RWPE2 (cell line): ENCODE data around the gene TTL.
"Not testable (repeated sequence)": the region's sequence is repeated elsewhere in the genome, so short reads cannot be mapped to it uniquely, and the experiment has no call there.

Experiments
- ATAC-seq: fragments of 200-7000 bp; cut with Tn5 transposase; 3 replicates; pipeline ENCODE4 v1.9.1; 2021; ENCODE audit warnings: low read depth
- DNase-seq: peaks from one replicate; pipeline ENCODE4 v3.0.0-alpha.2; 2020; ENCODE audit warnings: low spot score
- H3K27ac ChIP-seq: fragments of 450-650 bp; 2 replicates; pipeline ENCODE4 v1.5.1; 2017; ENCODE audit warnings: mild to moderate bottlenecking; ENCODE audit not compliant: poor library complexity, severe bottlenecking
- H3K27me3 ChIP-seq: fragments of 250-450 bp; sonication (Bioruptor Pico); 2 replicates; pipeline ENCODE4 v1.5.1; 2021; ENCODE audit warnings: mild to moderate bottlenecking, moderate library complexity; ENCODE audit not compliant: insufficient read depth, poor library complexity, severe bottlenecking
- H3K36me3 ChIP-seq: fragments of 250-450 bp; sonication (Bioruptor Pico); 2 replicates; pipeline ENCODE4 v1.5.1; 2020; ENCODE audit warnings: low read depth, mild to moderate bottlenecking, moderate library complexity
- H3K4me1 ChIP-seq: fragments of 250-450 bp; sonication (Bioruptor Pico); 2 replicates; pipeline ENCODE4 v1.5.1; 2021; ENCODE audit warnings: mild to moderate bottlenecking, moderate library complexity; ENCODE audit not compliant: insufficient read depth, poor library complexity, severe bottlenecking
- H3K4me3 ChIP-seq: fragments of 250-450 bp; sonication (Bioruptor Pico); 2 replicates; pipeline ENCODE4 v1.5.1; 2021; ENCODE audit warnings: mild to moderate bottlenecking, moderate library complexity; ENCODE audit not compliant: severe bottlenecking
- H3K9me3 ChIP-seq: fragments of 250-450 bp; sonication (Bioruptor Pico); 2 replicates; pipeline ENCODE4 v1.5.1; 2021; ENCODE audit warnings: mild to moderate bottlenecking, moderate library complexity; ENCODE audit not compliant: severe bottlenecking
- TF ChIP-seq, protein P1 (sequence below): fragments of 450-650 bp; IDR thresholded peaks from one replicate; pipeline ENCODE4 v1.5.1; 2017; ENCODE audit warnings: mild to moderate bottlenecking, moderate library complexity; ENCODE audit not compliant: poor library complexity, severe bottlenecking

The TTL gene

DNA sequence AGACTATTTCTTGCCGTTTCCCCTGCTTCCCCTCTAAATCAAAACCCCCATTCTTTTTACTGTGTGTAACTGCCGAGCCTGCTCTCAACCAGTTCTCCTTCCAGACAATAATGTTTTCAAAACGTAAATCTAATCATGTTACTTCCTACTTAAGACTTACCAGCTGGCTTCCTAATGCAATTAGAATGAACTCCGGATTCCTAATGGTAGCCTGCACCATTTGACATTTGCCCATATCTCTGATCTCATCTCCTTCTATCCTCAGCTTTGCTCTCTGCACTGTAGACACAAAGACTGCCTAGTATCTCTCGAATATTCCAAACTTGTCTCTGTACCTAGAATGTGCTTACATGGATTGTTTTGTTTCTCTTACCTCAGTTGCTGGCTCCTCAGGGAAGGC is 12.9 kb downstream of the TTL start:
- Histone ChIP-seq H3K9me3 (no peaks in the 10 kb centered on the region), H3K36me3 (peaks cover 39% of the 10 kb centered on the region), H3K27ac (no peak overlapping the region), H3K4me1 (peaks cover 8% of the 10 kb centered on the region), H3K27me3 (no peaks in the 10 kb centered on the region), H3K4me3 (no peak overlapping the region)
- TF ChIP-seq, protein P1, sequence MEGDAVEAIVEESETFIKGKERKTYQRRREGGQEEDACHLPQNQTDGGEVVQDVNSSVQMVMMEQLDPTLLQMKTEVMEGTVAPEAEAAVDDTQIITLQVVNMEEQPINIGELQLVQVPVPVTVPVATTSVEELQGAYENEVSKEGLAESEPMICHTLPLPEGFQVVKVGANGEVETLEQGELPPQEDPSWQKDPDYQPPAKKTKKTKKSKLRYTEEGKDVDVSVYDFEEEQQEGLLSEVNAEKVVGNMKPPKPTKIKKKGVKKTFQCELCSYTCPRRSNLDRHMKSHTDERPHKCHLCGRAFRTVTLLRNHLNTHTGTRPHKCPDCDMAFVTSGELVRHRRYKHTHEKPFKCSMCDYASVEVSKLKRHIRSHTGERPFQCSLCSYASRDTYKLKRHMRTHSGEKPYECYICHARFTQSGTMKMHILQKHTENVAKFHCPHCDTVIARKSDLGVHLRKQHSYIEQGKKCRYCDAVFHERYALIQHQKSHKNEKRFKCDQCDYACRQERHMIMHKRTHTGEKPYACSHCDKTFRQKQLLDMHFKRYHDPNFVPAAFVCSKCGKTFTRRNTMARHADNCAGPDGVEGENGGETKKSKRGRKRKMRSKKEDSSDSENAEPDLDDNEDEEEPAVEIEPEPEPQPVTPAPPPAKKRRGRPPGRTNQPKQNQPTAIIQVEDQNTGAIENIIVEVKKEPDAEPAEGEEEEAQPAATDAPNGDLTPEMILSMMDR: no peak
- ATAC-seq (no peak), DNase-seq (no peak)

DNA sequence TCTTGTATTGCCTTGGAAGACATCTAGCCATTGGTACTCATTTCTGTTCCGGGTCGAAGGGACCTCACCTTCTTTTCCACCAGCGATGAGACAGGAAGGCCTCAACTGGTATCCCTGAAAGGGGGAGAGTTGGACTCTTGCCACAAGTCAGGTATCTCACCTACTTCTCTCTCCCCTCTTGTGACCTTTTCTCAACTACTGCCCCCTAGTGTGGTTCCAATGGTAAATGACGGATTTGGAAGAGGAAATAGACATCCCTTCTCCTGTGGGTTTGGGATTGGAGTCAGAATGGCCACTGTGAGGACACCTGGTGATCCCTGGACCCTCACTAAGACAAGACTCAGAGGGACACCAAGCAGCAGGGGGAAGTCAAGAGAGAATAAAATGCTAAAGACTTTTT is 13.9 kb downstream of the TTL start:
- H3K27ac ChIP-seq, DNase-seq, ATAC-seq, H3K27me3 ChIP-seq, H3K4me3 ChIP-seq, H3K4me1 ChIP-seq, H3K9me3 ChIP-seq: not testable (repeated sequence)
- peaks cover 33% of the 10 kb centered on the region for H3K36me3 ChIP-seq

DNA sequence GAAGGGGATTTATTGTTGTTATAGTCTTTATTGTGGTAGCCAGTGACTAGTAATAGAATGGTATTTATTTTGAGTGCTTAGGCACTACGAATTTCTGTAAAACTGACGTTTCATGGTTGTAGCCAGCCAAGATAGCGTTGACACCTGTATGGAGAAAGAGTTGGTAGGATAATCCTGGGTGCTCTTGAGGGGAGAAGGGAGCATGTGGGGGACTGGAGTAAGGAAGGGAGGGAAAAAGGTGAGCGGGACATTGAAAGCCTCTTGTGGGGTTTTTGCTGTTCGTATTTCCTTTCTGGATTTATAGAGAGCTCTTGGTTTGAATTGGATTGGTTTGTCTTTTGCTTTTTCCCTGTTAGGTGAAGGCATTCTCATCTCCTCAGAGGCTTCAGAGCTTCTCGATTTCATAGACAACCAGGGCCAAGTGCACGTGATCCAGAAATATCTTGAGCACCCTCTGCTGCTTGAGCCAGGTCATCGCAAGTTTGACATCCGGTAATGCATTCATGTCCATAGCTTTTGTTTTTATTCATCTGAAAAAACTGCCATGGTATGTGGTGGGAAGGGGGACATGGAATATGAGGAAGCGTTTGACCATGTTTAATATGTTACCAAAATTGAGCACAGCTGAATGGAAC is 19.0 kb downstream of the TTL start:
- H3K4me3 ChIP-seq, H3K27ac ChIP-seq, H3K27me3 ChIP-seq, H3K4me1 ChIP-seq, DNase-seq, H3K9me3 ChIP-seq, ATAC-seq: not testable (repeated sequence)
- H3K36me3 ChIP-seq: peaks cover 12% of the 10 kb centered on the region

DNA sequence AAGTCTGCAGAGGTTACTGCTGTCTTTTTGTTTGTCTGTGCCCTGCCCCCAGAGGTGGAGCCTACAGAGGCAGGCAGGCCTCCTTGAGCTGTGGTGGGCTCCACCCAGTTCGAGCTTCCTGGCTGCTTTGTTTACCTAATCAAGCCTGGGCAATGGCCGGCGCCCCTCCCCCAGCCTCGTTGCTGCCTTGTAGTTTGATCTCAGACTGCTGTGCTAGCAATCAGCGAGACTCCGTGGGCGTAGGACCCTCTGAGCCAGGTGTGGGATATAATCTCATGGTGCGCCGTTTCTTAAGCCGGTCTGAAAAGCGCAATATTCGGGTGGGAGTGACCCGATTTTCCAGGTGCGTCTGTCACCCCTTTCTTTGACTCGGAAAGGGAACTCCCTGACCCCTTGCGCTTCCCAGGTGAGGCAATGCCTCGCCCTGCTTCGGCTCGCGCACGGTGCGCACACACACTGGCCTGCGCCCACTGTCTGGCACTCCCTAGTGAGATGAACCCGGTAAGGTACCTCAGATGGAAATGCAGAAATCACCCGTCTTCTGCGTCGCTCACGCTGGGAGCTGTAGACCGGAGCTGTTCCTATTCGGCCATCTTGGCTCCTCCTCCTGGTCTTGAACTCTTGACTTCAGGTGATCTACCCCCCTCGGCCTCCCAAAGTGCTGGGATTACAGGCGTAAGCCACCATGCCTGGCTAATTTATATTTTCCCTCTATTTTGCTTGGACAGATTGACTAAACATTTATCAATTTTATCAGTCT is 27.5 kb downstream of the TTL start:
- peaks cover 21% of the 10 kb centered on the region for H3K36me3 ChIP-seq
- not testable (repeated sequence) for ATAC-seq, DNase-seq, H3K9me3 ChIP-seq, H3K27me3 ChIP-seq, H3K4me1 ChIP-seq, H3K27ac ChIP-seq, H3K4me3 ChIP-seq

DNA sequence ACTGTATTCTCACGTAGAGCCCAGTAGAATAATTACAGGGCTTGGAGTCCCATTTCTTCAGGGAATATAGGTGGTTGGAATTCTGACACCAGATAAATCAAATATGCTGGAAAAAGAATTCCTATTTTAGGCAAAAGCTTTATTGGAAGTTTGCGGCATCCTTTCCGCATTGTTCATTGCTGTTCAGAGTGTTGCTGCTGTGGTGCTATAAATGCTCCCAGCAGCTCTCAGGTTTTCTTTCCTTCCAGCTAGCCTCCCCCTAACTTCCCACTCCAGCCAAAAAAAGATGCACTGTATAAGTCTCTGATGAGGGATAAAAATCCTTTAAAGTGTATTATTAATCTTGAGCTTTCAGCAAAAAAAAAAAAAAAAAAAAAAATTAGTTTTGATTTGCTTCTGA is 34.8 kb downstream of the TTL start:
- no peak overlapping the region for H3K4me3 ChIP-seq
- no peaks in the 10 kb centered on the region for H3K27me3 ChIP-seq
- no peak for ATAC-seq
- DNase-seq: no peak
- H3K4me1 ChIP-seq: no peaks in the 10 kb centered on the region
- H3K36me3 ChIP-seq: peaks cover 50% of the 10 kb centered on the region
- TF ChIP-seq, protein P1: no peak
- no peaks in the 10 kb centered on the region for H3K9me3 ChIP-seq
- no peak overlapping the region for H3K27ac ChIP-seq

DNA sequence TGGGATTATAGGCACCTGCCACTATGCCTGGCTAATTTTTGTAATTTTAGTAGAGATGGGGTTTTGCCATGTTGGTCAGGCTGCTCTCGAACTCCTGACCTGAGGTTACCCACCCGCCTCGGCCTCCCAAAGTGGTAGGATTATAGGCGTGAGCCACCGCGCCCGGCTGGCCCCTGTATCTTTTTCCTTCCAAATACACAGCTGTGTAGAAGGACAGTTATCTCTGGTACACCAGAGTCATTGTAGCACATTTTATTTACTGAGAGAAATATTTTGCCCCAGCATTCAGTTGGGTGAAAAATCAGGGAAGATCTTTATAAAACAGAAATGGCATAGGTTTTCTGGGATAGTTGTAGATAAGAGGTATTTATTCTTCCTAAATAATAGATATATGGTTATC is 36.9 kb downstream of the TTL start:
- no peaks in the 10 kb centered on the region for H3K27me3 ChIP-seq
- no peak for ATAC-seq
- no peaks in the 10 kb centered on the region for H3K4me1 ChIP-seq
- no peak for DNase-seq
- H3K36me3 ChIP-seq: peaks cover 40% of the 10 kb centered on the region
- H3K9me3 ChIP-seq: no peaks in the 10 kb centered on the region
- TF ChIP-seq, protein P1: no peak
- no peak overlapping the region for H3K27ac ChIP-seq
- H3K4me3 ChIP-seq: no peak overlapping the region
